Testis (tissue), 2 donors: Measurements from ENCODE around the gene KCTD13.

Experiments
- POLR2A ChIP-seq: fragments of 450-650 bp; IDR thresholded peaks from one replicate; pipeline ENCODE4 v1.6.1; 2017; ENCODE audit warnings: antibody characterized with exemption, mild to moderate bottlenecking, moderate library complexity
- TF ChIP-seq, protein P1 (sequence below), 3 experiments: fragments of 450-650 bp in 2 of 3; fragments of 200-600 bp in 1 of 3; sonication (generic) in 1 of 3; IDR thresholded peaks; one replicate each; pipeline ENCODE4 v1.5.1; 2016 to 2019; ENCODE audit warnings: antibody characterized with exemption in 3 of 3, mild to moderate bottlenecking in 2 of 3, moderate library complexity in 1 of 3

DNA sequence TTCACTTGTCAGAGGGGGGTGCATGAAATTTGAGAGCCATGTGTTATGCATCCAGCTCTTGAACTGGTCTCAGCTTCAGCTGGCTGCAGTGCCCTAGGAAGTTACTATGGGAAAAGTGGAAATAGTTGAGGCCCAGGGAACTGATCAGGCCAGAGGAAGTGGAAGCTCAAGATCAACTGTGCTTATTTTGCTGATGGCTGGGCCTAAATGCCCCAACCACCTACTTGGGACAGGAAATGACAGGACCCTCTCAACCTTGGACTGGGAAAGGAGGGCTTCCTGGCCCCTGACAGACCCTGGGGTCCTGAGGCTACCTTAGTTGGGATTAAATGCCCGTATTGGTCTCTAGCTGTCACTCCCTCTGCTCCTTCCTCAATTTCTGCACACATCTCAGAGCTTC is 46.5 kb upstream of the KCTD13 start:
- TF ChIP-seq, protein P1, sequence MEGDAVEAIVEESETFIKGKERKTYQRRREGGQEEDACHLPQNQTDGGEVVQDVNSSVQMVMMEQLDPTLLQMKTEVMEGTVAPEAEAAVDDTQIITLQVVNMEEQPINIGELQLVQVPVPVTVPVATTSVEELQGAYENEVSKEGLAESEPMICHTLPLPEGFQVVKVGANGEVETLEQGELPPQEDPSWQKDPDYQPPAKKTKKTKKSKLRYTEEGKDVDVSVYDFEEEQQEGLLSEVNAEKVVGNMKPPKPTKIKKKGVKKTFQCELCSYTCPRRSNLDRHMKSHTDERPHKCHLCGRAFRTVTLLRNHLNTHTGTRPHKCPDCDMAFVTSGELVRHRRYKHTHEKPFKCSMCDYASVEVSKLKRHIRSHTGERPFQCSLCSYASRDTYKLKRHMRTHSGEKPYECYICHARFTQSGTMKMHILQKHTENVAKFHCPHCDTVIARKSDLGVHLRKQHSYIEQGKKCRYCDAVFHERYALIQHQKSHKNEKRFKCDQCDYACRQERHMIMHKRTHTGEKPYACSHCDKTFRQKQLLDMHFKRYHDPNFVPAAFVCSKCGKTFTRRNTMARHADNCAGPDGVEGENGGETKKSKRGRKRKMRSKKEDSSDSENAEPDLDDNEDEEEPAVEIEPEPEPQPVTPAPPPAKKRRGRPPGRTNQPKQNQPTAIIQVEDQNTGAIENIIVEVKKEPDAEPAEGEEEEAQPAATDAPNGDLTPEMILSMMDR (IDR thresholded peaks at IDR 0.05), result no peak
- no peak for TF ChIP-seq POLR2A
